Ovary (tissue), 3 donors: ENCODE data around the gene LPIN3.

Experiments used
- EP300 ChIP-seq: sonication (generic); formaldehyde crosslinking; IDR thresholded peaks from one replicate; pipeline ENCODE4 v1.6.1; 2017; ENCODE audit warnings: antibody characterized with exemption
- POLR2A ChIP-seq: fragments of 450-650 bp; IDR thresholded peaks from one replicate; pipeline ENCODE4 v1.6.1; 2017; ENCODE audit warnings: antibody characterized with exemption, mild to moderate bottlenecking, moderate library complexity
- TF ChIP-seq, protein P1 (sequence below), 3 donors: fragments of 450-650 bp in 2 of 3; fragments of 200-600 bp in 1 of 3; IDR thresholded peaks; one replicate each; pipeline versions ENCODE4 v1.5.1 to v1.8.0; 2016 to 2022; ENCODE audit warnings: antibody characterized with exemption in 3 of 3, mild to moderate bottlenecking in 1 of 3
- donor health status: DM: no; HTN: no; CAD: no.

DNA sequence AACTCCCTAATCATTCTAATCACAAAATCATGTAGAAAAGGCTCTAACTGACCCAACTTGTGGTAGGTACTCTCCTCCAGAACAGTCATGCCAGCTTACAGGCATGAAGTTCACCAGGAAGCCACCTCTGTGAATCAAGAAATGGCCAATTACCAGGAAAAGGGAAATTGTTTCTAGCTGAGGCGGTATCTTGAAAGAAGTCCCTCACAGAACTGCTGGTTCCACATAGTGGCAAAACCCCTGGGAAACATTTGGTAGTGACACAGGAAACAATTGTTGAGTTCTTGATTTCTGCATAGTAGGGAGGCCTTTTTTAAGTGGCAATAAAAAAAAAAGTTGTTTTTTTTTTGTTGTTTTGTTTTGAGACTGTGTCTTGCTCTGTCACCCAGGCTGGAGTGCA, 19.6 kb upstream of the LPIN3 start:
- TF ChIP-seq, protein P1, sequence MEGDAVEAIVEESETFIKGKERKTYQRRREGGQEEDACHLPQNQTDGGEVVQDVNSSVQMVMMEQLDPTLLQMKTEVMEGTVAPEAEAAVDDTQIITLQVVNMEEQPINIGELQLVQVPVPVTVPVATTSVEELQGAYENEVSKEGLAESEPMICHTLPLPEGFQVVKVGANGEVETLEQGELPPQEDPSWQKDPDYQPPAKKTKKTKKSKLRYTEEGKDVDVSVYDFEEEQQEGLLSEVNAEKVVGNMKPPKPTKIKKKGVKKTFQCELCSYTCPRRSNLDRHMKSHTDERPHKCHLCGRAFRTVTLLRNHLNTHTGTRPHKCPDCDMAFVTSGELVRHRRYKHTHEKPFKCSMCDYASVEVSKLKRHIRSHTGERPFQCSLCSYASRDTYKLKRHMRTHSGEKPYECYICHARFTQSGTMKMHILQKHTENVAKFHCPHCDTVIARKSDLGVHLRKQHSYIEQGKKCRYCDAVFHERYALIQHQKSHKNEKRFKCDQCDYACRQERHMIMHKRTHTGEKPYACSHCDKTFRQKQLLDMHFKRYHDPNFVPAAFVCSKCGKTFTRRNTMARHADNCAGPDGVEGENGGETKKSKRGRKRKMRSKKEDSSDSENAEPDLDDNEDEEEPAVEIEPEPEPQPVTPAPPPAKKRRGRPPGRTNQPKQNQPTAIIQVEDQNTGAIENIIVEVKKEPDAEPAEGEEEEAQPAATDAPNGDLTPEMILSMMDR (IDR thresholded peaks at IDR 0.05) = no peak
- TF ChIP-seq POLR2A = no peak
- TF ChIP-seq EP300 = no peak
